GM19328 (cell line): ENCODE measurements around the gene SMPD3.

ENCODE experiments used
- ATAC-seq: cut with Tn5 transposase; IDR thresholded peaks from one replicate; pipeline ENCODE4 v1.9.1; 2021; ENCODE audit warnings: mild to moderate bottlenecking, moderate library complexity; ENCODE audit not compliant: unreplicated experiment

SMPD3 gene

GRCh38 chr16:68343137-68343536 is 105.2 kb downstream of the SMPD3 start:
- no peak for ATAC-seq

DNA sequence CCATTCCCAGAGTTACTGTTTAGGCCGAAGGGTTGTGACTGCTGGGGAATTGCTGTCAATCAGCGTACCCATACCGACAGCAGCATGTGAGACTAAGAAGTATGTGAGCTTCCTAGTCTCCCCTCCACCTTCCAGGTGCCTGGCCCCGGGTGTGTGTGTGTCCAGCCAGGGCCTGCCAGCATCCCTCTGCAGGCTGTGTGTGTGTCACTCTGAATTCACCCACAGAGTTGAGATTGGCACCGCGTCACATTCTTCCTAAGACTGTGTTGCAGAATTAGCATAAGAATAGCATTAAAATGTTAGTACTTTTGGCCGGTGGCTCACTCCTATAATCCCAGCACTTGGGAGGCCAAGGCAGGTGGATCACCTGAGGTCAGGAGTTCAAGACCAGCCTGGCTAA is 105.7 kb downstream of the SMPD3 start:
- ATAC-seq, result no peak

GRCh38 chr16:68339214-68339613 is 109.1 kb downstream of the SMPD3 start:
- no peak for ATAC-seq

GRCh38 chr16:68338326-68339119 is 109.8 kb downstream of the SMPD3 start:
- no peak for ATAC-seq

- no peak for ATAC-seq
Observed at GRCh38 chr16:68335175-68335574, 113.1 kb downstream of the SMPD3 start.

DNA sequence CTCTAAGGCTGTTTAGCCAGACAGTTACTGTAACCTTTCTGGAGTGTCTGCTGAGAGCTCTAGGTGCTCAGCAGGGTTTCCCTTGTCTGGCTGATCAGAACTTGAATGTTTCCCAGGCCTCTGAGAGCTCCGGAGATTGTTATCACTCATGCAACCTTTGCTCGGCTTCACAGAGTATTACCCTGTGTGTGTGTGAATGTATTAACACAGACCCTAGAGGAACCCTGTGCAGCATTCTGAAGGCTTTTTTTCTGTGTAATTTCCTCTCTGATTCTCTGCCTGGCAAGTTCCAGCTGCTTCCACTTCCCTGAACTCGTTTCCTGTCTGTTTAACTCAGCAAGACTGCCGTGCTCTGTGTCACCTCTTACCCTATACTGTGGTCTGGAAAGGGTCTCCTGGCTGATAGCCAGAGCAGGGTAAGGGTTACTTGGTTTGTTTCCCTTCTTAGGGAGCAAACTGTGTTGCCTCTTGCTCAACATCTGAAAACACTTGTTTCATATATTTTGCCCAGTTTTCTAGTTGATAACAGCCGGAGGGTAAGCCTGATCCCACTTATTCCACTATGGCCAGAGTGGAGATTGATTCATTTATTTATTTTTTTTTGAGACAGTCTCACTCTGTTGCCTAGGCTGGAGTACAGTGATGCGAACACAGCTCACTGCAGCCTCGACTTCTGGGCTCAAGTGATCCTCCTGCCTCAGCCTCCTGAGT is 115.7 kb downstream of the SMPD3 start:
- no peak for ATAC-seq

DNA sequence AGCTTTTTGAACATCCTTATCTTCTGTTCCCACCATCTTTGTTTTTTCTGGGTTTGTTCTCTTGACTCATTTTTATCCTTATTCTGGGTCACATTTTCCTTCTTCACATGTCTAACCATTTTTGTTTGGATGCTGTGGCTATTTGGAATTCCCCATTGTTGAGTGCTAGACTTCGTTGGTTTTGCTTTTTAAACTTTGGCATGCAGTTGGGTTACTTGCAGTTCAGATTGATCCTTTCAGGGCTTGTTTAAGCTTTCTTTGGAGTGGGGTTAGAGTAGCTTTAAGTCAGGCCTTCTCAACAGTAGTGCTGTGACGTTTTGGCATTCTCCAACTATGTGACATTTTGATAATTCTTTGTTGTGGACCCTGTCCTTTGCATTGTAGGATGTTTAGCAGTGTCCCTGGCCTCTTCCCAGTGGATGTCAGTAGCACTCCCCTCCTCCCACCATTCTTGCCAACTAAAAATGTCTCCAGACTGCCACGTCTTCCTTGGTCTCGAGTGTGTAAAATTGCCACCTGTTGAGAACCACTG is 116.4 kb downstream of the SMPD3 start:
- ATAC-seq, result no peak

DNA sequence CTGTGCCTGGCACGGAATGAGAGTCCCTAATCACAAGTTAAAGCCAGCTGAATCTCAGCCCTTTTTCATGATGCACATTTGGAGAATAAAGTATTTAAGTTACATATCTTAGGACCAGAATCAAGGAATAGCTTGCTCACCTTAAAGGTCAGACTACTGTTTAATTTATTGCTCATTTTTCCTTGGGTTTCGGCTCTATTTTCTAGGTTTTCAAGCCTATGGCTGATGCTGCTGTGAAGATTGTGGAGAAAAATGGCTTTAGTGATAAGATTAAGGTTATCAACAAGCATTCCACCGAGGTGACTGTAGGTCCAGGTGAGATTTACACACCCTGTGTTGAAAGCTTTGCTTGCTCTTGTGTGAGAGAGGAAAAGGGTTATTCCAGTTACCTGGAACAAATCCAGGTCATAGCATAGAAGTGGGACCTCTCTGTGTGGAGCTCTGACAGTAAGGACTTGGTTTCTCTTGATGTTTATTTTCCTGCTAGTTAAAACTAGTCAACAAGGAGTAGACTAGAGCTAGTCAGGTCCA is 119.4 kb downstream of the SMPD3 start:
- ATAC-seq, result no peak

DNA sequence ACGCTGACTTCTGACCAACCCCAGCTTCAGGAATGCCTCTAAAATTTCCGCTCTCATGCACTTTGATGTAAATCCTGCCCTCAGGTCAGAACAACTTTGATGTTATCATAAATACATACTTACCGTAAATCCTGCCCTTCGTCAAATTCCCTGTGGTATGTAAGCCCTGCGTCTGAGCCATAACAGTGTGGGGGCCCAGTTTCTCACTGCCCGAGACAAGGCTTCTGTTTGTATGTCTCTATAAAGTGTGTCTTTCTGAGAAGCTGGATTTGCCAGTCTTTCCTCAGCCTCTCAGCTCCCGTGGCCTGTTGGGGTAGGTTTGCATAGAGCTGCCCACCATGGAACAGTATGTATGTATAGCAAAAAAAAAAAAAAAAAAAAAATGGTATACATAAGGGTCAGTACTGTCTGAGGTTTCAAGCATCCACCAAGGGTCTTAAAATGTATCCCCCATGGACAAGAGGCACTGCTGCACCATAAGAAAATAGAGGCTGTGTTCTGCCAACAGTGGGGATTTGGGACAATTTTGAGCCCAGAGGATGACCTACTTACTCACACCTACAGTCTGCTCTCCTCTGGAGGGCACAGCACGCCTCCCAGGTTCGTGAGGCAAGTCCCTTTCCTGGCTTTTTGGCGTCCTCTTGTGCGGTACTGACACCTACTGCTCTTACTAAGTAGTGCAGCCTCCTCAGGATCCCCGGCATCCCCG is 120.0 kb downstream of the SMPD3 start:
- ATAC-seq, result peak; percentile 65

GRCh38 chr16:68324780-68325357 is 123.4 kb downstream of the SMPD3 start:
- ATAC-seq, result no peak

DNA sequence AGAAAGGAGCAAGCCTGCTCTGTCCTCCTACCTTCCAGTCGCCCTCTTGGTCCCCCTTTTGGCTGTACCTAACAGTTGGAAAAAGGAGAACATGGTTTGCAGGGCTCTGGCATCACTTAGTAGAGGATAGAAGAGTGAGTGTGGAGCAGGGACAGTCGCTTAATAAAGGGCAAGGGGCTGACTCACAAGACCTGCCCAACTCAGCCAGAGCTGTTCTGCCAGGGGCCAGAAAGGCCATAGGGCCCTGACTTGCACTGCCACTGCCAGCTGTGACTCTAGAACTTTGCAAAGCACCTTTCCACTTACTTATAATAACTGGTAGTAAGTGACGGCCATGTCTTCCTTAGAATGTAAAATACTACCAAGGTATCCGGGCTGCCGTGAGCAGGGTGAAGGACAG is 124.0 kb downstream of the SMPD3 start:
- no peak for ATAC-seq

- no peak for ATAC-seq
Observed at GRCh38 chr16:68319185-68319908, 129.0 kb downstream of the SMPD3 start.

DNA sequence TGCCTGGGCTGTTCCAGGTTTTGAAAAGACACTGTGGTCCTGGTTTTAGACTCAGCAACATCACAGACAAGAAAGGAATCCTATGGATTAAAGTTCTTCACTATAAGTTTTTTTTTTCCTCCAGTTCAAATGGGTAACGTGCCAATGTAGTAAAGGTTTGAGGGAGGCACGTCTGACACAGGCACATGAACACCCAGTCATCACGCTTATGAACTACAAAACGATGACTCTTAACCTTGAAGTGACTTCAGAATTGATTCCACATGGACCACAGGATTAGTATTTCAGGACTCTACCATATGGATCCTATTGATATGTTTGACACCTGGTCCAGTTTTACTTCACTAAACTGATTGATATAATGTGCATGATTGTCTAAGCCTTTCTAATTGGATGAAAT is 135.2 kb downstream of the SMPD3 start:
- no peak for ATAC-seq

DNA sequence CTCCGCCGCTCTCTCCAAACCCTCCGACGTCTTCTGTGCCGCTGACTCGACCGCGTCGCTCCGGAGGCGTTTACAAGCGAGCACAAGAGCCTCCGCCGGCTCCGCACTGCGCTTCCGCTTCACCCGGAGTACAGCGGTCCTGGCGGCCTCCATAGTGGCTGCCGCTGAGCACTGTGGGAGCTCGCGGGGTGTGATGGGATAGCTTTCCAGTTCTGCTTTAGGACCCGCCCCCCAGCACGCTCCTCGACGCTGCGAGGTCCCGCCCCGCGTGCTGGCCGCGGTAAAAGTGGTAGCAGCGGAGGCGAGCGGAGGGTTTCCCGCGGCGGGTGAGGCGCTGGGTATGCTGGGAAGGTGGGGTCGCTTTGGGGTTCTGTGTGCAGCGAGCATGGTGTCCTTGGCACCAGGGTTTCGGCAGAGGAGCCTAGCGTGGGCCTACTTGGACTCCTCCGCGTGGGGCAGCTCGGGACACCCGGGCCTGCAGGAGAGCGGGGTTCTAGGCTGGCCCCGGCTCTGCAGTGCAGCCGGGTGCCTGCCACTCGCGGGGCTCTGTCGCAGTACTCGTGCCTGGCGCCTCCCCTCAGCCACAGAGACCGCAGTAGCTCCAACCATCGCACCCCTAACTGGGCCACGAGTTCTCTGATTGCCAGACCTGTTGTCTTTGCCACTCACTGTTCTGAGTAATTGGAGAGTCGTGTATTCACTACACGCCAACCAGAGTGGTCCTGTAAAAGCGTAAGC is 137.4 kb downstream of the SMPD3 start, which contains the start of the genes PRMT7 and SLC7A6OS:
PRMT7 (plus strand) TSS at position 246 of the 738 bp plus-strand sequence. CDS start 4,961 bp downstream, outside the sequence.
SLC7A6OS (minus strand) TSS at position 173 of the 738 bp plus-strand sequence; CDS start at position 153, 20 bp downstream.
- ATAC-seq, result peak; percentile 90

DNA sequence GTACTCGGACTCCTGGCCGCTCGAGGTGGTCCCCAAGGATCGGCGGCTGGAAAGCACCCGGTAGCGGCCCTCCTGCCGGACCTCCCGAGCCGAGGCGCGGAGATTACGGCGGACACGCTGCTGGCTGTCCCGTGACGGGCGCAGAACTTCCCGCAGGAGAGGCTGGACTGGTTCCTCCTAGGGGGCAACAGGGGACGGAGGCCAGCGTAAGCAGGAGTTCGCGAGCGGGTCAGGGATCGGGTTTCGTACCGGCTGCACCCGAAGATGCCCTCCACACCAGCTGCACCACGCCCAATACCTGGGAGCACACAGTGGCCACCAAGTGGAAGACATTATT is 137.9 kb downstream of the SMPD3 start:
- ATAC-seq, result peak; percentile 16

DNA sequence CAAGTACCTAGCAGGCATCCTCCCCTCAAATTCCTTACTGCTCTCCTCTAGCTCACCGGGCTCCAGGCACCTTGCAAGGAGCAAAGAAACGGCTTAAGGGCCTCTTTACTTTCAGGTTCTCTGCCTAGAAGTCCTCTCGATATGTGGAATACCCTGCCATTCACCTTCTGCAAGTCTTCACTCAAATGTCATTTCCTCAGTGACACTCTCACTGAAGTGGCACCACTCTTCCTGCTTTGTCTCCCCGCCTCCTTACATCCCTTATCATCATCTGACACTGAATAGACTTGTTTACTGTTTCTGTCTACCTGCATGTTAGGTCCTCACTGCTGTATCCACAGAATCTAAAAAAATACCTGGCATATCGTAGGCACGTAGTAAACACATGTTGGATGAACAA is 138.5 kb downstream of the SMPD3 start:
- no peak for ATAC-seq
